ENCODE data around the gene AP5M1. TPM values are rescaled to one million over a fixed set of nuclear protein-coding genes. Genes with fewer than 3 reads are reported as not detected.

Gene AP5M1
- total RNA-seq (2013; cell fraction: nucleolus; rRNA removed) = 59.4 and 60.3 TPM in 2 replicates
- total RNA-seq (2014; rRNA removed) = 23.9 and 29.3 TPM in 2 replicates
- 36.0 and 36.3 TPM in 2 replicates for total RNA-seq (2014; rRNA removed; fragmentation: Illumina TruSeq; extraction: Trizol)
- 37.1 and 39.1 TPM in 2 replicates for total RNA-seq (2021)
- 10.1 TPM for polyA plus RNA-seq (2011; ENCODE audit: low read depth)
- 50.7 and 72.9 TPM in 2 replicates for polyA plus RNA-seq (2011; rRNA removed)
- polyA plus RNA-seq (2011; cell fraction: cytosol; rRNA removed) = 25.0 and 31.9 TPM in 2 replicates
- polyA plus RNA-seq (2011; cell fraction: nucleus; rRNA removed) = 23.4 and 26.9 TPM in 2 replicates
- polyA plus RNA-seq (2012) = 15.9 and 16.1 TPM in 2 replicates
- 39.8 and 46.4 TPM in 2 replicates for polyA plus RNA-seq (2014; fragmentation: Illumina TruSeq; extraction: Trizol)
- polyA plus RNA-seq (2014; fragmentation: Nextera tagmentation; extraction: Ambion mirVana) = 10 to 100 TPM; 30.1 to 58.7 TPM
- polyA plus RNA-seq (2014; rRNA removed) = 18.4 and 28.2 TPM in 2 replicates
- polyA plus RNA-seq (2016; fragmentation: Nextera tagmentation; extraction: Ambion mirVana) = 10 to 100 TPM; 58.6 to 66.0 TPM
- polyA minus RNA-seq (2011; rRNA and poly(A)+ RNA removed) = 51.5 and 75.7 TPM in 2 replicates
- polyA minus RNA-seq (2011; cell fraction: cytosol; rRNA and poly(A)+ RNA removed) = 19.0 and 22.6 TPM in 2 replicates
- polyA minus RNA-seq (2011; cell fraction: nucleus; rRNA and poly(A)+ RNA removed) = 33.6 and 53.2 TPM in 2 replicates
- Bru-seq, nascent RNA = percentile 87 among the genes with signal in this experiment
- BruChase-seq, experiment 1, labeled RNA remaining after a 6-hour chase = percentile 88 among the genes with signal in this experiment
- percentile 92 among the genes with signal in this experiment for BruChase-seq, experiment 2, labeled RNA remaining after a 2-hour chase
- long read RNA-seq, experiment 1, full-length matches to known transcripts = 22 of 28 reads
- long read RNA-seq, experiment 1, partial matches to known transcripts = 1 of 28 reads
- long read RNA-seq, experiment 1, other reads (novel, unspliced or antisense) = 5 of 28 reads
- long read RNA-seq, experiment 2, full-length matches to known transcripts = 260 of 301 reads
- long read RNA-seq, experiment 2, partial matches to known transcripts = 13 of 301 reads
- long read RNA-seq, experiment 2, other reads (novel, unspliced or antisense) = 28 of 301 reads

DNA sequence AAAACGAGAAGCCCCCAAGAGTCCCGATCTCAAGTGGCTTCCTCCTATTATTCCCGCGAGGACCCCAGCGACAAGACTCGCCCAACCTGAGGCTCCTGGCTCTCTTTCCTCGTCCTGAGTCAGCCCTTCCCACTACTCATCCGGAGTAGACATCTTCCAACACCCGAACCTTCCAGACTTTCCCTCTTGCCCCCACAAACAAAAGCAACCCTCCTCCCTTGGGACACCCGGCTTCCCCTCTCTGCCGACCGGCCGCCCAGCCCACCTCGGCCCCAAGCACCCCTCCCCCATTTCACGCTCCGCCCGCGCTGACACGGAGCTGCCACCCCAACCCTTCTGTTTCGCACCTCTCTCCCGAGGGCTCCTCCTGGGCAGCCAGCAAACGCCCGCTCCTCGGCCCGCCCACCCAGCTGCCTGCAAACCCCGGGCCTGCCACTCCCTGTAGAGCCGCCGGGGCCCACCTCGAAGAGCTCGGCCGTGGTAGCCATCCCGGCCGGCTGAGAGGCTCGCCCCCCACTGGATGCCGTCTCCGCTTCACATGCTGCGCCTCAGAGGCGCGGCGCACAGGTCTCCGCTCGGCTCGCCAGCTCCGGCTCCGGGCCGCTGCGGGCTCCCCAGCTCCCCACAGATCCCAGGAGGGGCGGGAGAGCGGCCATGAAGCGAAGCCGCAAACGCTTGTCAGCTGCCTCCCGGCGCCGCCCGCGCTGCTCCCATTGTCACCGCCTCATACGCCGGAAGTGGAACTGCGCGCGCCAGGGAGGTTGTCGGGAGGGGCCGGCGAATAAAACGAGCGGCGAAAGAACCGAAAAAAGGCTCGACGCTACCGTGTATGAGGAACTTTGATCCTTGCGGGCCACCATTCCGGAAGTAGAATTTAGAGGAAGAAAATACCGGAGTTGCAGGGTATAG lies at the start of gene AP5M1, which contains the start of gene EXOC5:
Gene AP5M1, plus strand, starts transcription at position 811 of the 909 bp plus-strand sequence. CDS start 344 bp downstream, outside the sequence.
Gene EXOC5, minus strand, starts transcription at position 745 of the 909 bp plus-strand sequence. Its CDS starts 257 bp downstream, at position 488.
- ATAC-seq = peak; percentile 89
- Histone ChIP-seq H3K4me1 (ENCODE audit: control insufficient read depth, insufficient read depth, low read length) (0 out of 2 replicates have a peak, but pooled peaks cover 4% of the 10 kb centered on the region), H3K9me3 (replicated peaks; ENCODE audit: control insufficient read depth, insufficient read depth, low read length) (no peaks in the 10 kb centered on the region), H3K9ac (ENCODE audit: control insufficient read depth, insufficient read depth, low read length) (peak within 1 kb of the TSS; percentile 77), H3K4me3 (peak within 1 kb of the TSS; percentile 96), H3K27ac (ENCODE audit: control insufficient read depth, insufficient read depth) (peak within 1 kb of the TSS; percentile 84), H4K20me1 (ENCODE audit: control insufficient read depth, insufficient read depth) (peaks cover 2% of the 10 kb centered on the region; the same call in 1 of the 2 replicates), H3K79me2 (ENCODE audit: control insufficient read depth, insufficient read depth, low read length) (peaks cover 90% of the 10 kb centered on the region), H3K27me3 (replicated peaks in 1 of 2; ENCODE audit: control insufficient read depth in 2 of 2, insufficient read depth in 2 of 2, low read length in 1 of 2) (no peaks in the 10 kb centered on the region), H2AFZ (ENCODE audit: control insufficient read depth, low read depth, low read length) (peak within 1 kb of the TSS; percentile 82), H3K4me2 (ENCODE audit: control insufficient read depth, insufficient read depth) (peak within 1 kb of the TSS; percentile 77), H3K36me3 (ENCODE audit: control insufficient read depth in 2 of 2, insufficient read depth in 2 of 2, low read length in 1 of 2) (no peaks in the 10 kb centered on the region)
- no peak for FAIRE-seq
- POLR2A ChIA-PET = interaction anchor here (0.6 kb wide), 1 partner anchor 237 kb away, joined by 8 read pairs; no protein-coding TSS in a partner anchor
- peak; percentile 83 for DNase-seq (ENCODE audit: low read depth, low spot score)
- intact Hi-C loops (cut with micrococcal nuclease; ENCODE audit: unreplicated experiment) (loop anchor here (5.0 kb wide), 1 partner anchor 124 kb away; the partner anchor contains the start of gene NAA30), in situ Hi-C loops (cut with MboI) (no loop called here)
- 1% methylated on average over 57 of the region's 76 CpGs for WGBS (ENCODE audit: insufficient coverage, insufficient replicate concordance, low lambda C conversion rate, missing lambda C conversion rate)
- SMC1A ChIA-PET (ENCODE audit: uncharacterized antibody, unreplicated experiment) = interaction anchor here (1.1 to 2.3 kb wide), 4 partner anchors 8 to 25 kb away, joined by 3 to 8 read pairs (median 5); no protein-coding TSS in a partner anchor
- RAD21 ChIA-PET (ENCODE audit: unreplicated experiment) = interaction anchor here (0.6 to 1.3 kb wide), 3 partner anchors 9 to 125 kb away, joined by 3 to 4 read pairs (median 3); partner anchors contain the start of gene NAA30
- no TSS peak for BruUV-seq (replicated peaks)
- CTCF ChIA-PET = interaction anchor here (0.6 to 1.3 kb wide), 3 partner anchors 13 to 219 kb away, joined by 3 to 5 read pairs (median 3); no protein-coding TSS in a partner anchor
- peak; percentile 59 for TF ChIP-seq ZNF687 (IDR thresholded peaks at IDR 0.05)
- peak; percentile 89 for TF ChIP-seq MEF2B (IDR thresholded peaks at IDR 0.05; ENCODE audit: partially characterized antibody, poor library complexity, severe bottlenecking)
- TF ChIP-seq GABPA (IDR thresholded peaks at IDR 0.05; ENCODE audit: low read depth) = peak; percentile 88
- TF ChIP-seq IKZF2 (IDR thresholded peaks at IDR 0.05) = peak; percentile 59 to 78
- TF ChIP-seq E2F8 (IDR thresholded peaks at IDR 0.05; ENCODE audit: low read depth, partially characterized antibody) = peak; percentile 89
- peak; percentile 59; the same call in 1 of the 2 replicates for TF ChIP-seq CHD2 (IDR thresholded peaks at IDR 0.05; ENCODE audit: borderline replicate concordance, low read depth, low read length)
- 0 out of 2 replicates have a peak, but pooled peaks have one; percentile 45 for TF ChIP-seq RCOR1 (conservative IDR thresholded peaks at IDR 0.05; ENCODE audit: low read depth, low read length)
- TF ChIP-seq SIX5 (IDR thresholded peaks at IDR 0.05; ENCODE audit: low read depth, low read length, severe bottlenecking) = peak; percentile 14
- no peak for TF ChIP-seq EZH2 (IDR thresholded peaks at IDR 0.05; ENCODE audit: borderline replicate concordance, control insufficient read depth, low read depth, low read length)
